Activated CD4-positive, alpha-beta memory T cell treated with anti-CD3 and anti-CD28 coated beads, Interleukin-2, amount 10 ng/mL, durations not matched to agents 7 days and 5 days (primary cell): ENCODE results near the gene RFC4. TPM values are rescaled to one million over a fixed set of nuclear protein-coding genes. Genes with fewer than 3 reads are reported as not detected.

Experiments used
- CTCF ChIA-PET: fragments of 350-600 bp; sonication (Branson Sonifier 250); formaldehyde crosslinking; loops from one replicate; lab custom pipeline; 2021; ENCODE audit warnings: antibody characterized with exemption, inconsistent platforms; lab: Charles Lee
- POLR2A ChIA-PET: fragments of 350-600 bp; sonication (Branson Sonifier 250); formaldehyde crosslinking; loops from one replicate; lab custom pipeline; 2021; ENCODE audit warnings: antibody characterized with exemption; lab: Charles Lee
- DNase-seq: peaks from one replicate; pipeline ENCODE4 v3.0.0-alpha.2; 2020
- H3K27ac Mint-ChIP-seq: one replicate; pipeline ENCODE4 v1.8.0; 2021; ENCODE audit warnings: mild to moderate bottlenecking, mixed read lengths
- H3K27me3 Mint-ChIP-seq: one replicate; pipeline ENCODE4 v1.8.0; 2021; ENCODE audit warnings: mixed read lengths
- H3K36me3 Mint-ChIP-seq: one replicate; pipeline ENCODE4 v1.8.0; 2021; ENCODE audit warnings: low read depth, mixed read lengths
- H3K4me1 Mint-ChIP-seq: one replicate; pipeline ENCODE4 v1.8.0; 2021; ENCODE audit warnings: mixed read lengths
- H3K4me3 Mint-ChIP-seq: one replicate; pipeline ENCODE4 v1.8.0; 2021; ENCODE audit warnings: mild to moderate bottlenecking, mixed read lengths
- H3K9me3 Mint-ChIP-seq: one replicate; pipeline ENCODE4 v1.8.0; 2021; ENCODE audit warnings: mixed read lengths
- total RNA-seq, 2 experiments: library from RNA; stranded (reverse); gene quantifications; one replicate each; pipeline ENCODE4 v1.2.3, GENCODE V29; 2021

RFC4 gene
- total RNA-seq, 2 experiments from 2014 or later = 85.5 to 89.3 TPM

DNA sequence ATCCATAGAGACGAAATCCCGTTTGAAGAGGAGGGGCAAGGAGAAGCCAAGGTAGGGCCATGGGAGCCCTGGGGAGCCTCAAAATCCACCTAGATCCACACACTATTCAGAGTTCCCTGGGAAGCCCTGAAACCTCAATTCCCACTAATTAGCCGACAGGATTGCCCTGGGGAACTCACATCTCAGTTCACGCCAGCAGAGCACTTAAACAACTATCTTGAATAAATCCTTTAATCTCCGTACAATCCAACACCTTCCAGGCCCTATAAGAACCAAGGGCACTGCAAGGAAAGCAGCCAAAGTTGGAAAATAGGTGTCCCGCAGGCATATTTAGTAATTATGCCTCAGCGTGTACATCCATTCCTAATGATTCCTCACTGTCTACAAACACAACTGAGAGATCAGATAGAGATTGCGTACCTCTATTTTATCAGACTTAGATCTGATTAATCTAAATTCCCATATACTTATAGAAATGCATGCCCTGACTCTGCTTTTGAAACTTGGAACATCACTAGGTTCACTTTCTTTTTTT lies 48.5 kb downstream of the RFC4 start:
- H3K36me3 Mint-ChIP-seq = no peaks in the 10 kb centered on the region
- no peak overlapping the region for H3K4me3 Mint-ChIP-seq
- POLR2A ChIA-PET = no interaction called here
- H3K27me3 Mint-ChIP-seq = peaks cover 2% of the 10 kb centered on the region
- DNase-seq = no peak
- no peak overlapping the region for H3K27ac Mint-ChIP-seq
- H3K9me3 Mint-ChIP-seq = no peaks in the 10 kb centered on the region
- CTCF ChIA-PET = no interaction called here
- H3K4me1 Mint-ChIP-seq = peaks cover 9% of the 10 kb centered on the region

- Mint-ChIP-seq H3K9me3 (no peaks in the 10 kb centered on the region), H3K4me1 (peaks cover 9% of the 10 kb centered on the region), H3K36me3 (no peaks in the 10 kb centered on the region), H3K27me3 (peaks cover 2% of the 10 kb centered on the region), H3K27ac (no peak overlapping the region), H3K4me3 (no peak overlapping the region)
- CTCF ChIA-PET = no interaction called here
- POLR2A ChIA-PET = no interaction called here
- no peak for DNase-seq
Observed at GRCh38 chr3:186757214-186757613, 49.1 kb downstream of the RFC4 start.

GRCh38 chr3:186754871-186755270 lies 51.4 kb downstream of the RFC4 start:
- CTCF ChIA-PET = no interaction called here

GRCh38 chr3:186754006-186754405 lies 52.3 kb downstream of the RFC4 start:
- ChIA-PET POLR2A (no interaction called here), CTCF (no interaction called here)
- Mint-ChIP-seq H3K27me3 (peaks cover 2% of the 10 kb centered on the region), H3K36me3 (no peaks in the 10 kb centered on the region), H3K4me1 (peaks cover 6% of the 10 kb centered on the region), H3K4me3 (no peak overlapping the region), H3K27ac (no peak overlapping the region), H3K9me3 (no peaks in the 10 kb centered on the region)
- no peak for DNase-seq

More at GRCh38 chr3:186754871-186755270, 51.4 kb downstream of the RFC4 start:
- H3K36me3 Mint-ChIP-seq = no peaks in the 10 kb centered on the region
- no peak overlapping the region for H3K27ac Mint-ChIP-seq
- H3K4me1 Mint-ChIP-seq = peaks cover 6% of the 10 kb centered on the region
- H3K9me3 Mint-ChIP-seq = no peaks in the 10 kb centered on the region
- no peak overlapping the region for H3K4me3 Mint-ChIP-seq
- no peak for DNase-seq
- POLR2A ChIA-PET = no interaction called here
- H3K27me3 Mint-ChIP-seq = peaks cover 2% of the 10 kb centered on the region

DNA sequence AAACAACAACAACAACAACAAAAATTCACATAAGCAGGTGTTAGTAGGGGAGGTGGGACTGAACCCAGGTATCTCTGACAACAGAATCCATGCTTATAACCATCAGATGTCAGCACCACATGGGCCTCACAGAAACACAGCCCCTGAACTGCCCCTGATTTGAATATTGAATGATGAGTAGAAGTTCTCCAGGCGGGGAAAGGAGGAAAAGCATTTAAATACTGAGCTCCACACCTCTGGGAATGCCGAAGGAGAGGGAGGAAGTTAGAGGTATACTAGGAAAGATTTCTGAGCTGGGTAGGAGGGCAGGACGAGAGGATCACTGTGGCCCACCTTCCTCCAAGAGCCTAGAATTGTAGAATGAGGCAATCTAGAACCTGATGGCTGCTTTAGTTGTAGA lies 54.8 kb downstream of the RFC4 start:
- Mint-ChIP-seq H3K4me3 (no peak overlapping the region), H3K4me1 (peaks cover 6% of the 10 kb centered on the region), H3K27me3 (peaks cover 2% of the 10 kb centered on the region), H3K9me3 (no peaks in the 10 kb centered on the region), H3K27ac (no peak overlapping the region), H3K36me3 (no peaks in the 10 kb centered on the region)
- ChIA-PET POLR2A (no interaction called here), CTCF (no interaction called here)
- no peak for DNase-seq

DNA sequence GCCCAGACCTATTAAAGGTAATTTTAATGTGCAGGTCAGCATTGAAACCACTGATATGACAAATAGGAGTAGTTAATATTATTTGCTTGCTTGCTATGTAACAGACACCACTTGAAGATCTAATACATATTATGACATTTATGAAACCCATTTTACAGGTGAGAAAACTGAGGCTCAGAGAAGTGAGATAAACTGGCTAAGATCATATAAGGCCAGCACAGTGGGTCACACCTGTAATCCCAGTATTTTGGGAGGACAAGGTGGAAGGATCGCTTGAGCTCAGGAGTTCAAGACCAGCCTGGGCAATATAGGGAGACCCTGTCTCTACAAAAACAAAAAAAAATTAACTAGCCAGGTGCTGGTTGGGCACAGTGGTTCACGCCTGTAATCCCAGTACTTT lies 56.0 kb downstream of the RFC4 start:
- POLR2A ChIA-PET = no interaction called here
- Mint-ChIP-seq H3K36me3 (no peaks in the 10 kb centered on the region), H3K4me3 (no peak overlapping the region), H3K27me3 (peaks cover 2% of the 10 kb centered on the region), H3K27ac (no peak overlapping the region), H3K9me3 (no peaks in the 10 kb centered on the region), H3K4me1 (peaks cover 9% of the 10 kb centered on the region)
- DNase-seq = no peak
- CTCF ChIA-PET = no interaction called here

GRCh38 chr3:186746008-186746407 lies 60.3 kb downstream of the RFC4 start:
- no peaks in the 10 kb centered on the region for H3K27me3 Mint-ChIP-seq
- ChIA-PET POLR2A (no interaction called here), CTCF (no interaction called here)
- no peaks in the 10 kb centered on the region for H3K36me3 Mint-ChIP-seq
- H3K9me3 Mint-ChIP-seq = no peaks in the 10 kb centered on the region
- H3K27ac Mint-ChIP-seq = no peak overlapping the region
- no peak overlapping the region for H3K4me3 Mint-ChIP-seq
- H3K4me1 Mint-ChIP-seq = peaks cover 3% of the 10 kb centered on the region
- no peak for DNase-seq

- peaks cover 3% of the 10 kb centered on the region for H3K4me1 Mint-ChIP-seq
- no peaks in the 10 kb centered on the region for H3K9me3 Mint-ChIP-seq
- H3K4me3 Mint-ChIP-seq = no peak overlapping the region
- DNase-seq = no peak
- H3K27ac Mint-ChIP-seq = no peak overlapping the region
- H3K27me3 Mint-ChIP-seq = no peaks in the 10 kb centered on the region
- ChIA-PET POLR2A (no interaction called here), CTCF (no interaction called here)
- no peaks in the 10 kb centered on the region for H3K36me3 Mint-ChIP-seq
Observed at GRCh38 chr3:186743666-186744065, 62.6 kb downstream of the RFC4 start.

- ChIA-PET CTCF (no interaction called here), POLR2A (no interaction called here)
- peaks cover 3% of the 10 kb centered on the region for H3K4me1 Mint-ChIP-seq
- no peaks in the 10 kb centered on the region for H3K9me3 Mint-ChIP-seq
- no peak overlapping the region for H3K4me3 Mint-ChIP-seq
- DNase-seq = no peak
- no peaks in the 10 kb centered on the region for H3K36me3 Mint-ChIP-seq
- H3K27ac Mint-ChIP-seq = no peak overlapping the region
- no peaks in the 10 kb centered on the region for H3K27me3 Mint-ChIP-seq
Observed at GRCh38 chr3:186742618-186743380, 63.5 kb downstream of the RFC4 start.

Other genes with a start within 250 kb of the RFC4 start
- 10 to 100 TPM; 11.9 to 13.5 TPM for gene TBCCD1, start 239.1 kb downstream of the RFC4 start, total RNA-seq
- 10 to 100 TPM; 50.7 to 55.7 TPM for gene DNAJB11, start 235.8 kb downstream of the RFC4 start, total RNA-seq
- not detected for gene AHSG, start 193.4 kb downstream of the RFC4 start, total RNA-seq
- not detected for gene FETUB, start 166.1 kb downstream of the RFC4 start, total RNA-seq
- not detected for gene HRG, start 140.5 kb downstream of the RFC4 start, total RNA-seq
- gene KNG1, start 89.1 kb downstream of the RFC4 start, total RNA-seq = not detected
- gene EIF4A2, start 22.9 kb downstream of the RFC4 start, total RNA-seq = 100 to 1,000 TPM; 385 to 388 TPM
- not detected for gene ADIPOQ, start 36.2 kb upstream of the RFC4 start, total RNA-seq
- gene ST6GAL1, start 124.0 kb upstream of the RFC4 start, total RNA-seq = 100 to 1,000 TPM; 116 to 128 TPM